ENCODE data around the gene LAMA2.

Gene LAMA2

DNA sequence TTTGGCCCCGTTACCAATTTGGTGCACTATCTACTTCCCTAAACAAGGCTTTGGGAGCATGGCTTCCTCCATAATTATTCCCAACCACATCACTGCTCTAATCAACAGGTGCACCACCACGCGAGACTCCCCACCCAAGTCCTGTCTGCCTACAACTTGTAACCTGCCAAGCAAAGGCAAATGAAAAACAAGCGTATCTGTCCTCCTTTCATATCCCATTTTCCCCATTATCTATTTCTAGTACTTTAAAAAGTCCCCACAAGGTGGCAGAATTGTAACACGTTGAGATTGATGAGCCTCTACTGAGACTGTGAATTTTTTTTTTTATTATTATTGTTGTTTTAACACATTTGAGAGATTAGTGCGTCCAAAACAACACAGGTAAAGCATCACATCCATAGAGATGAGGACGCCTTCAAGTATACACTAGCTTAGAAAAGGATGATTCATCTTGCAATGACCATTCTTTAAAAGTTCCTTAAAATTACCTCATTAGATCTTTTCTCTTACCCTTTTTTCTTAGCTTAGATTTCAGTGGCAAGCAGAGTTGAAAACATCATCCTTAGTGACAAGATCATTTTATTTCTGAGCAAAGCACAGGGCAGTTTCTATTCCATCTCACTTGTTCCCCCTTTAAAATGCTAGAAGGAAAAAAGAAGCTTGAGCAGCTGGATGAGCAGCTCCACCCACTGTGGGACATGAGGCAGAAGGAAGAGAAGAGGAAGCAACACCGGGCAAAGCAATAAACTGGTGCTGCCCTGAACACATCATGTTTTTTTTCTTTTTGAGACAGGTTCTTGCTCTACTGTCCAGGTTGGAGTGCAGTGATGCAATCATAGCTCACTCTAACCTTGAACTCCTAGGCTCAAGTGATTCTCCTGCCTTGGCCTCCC is 616.3 kb downstream of the LAMA2 start:
- Histone ChIP-seq H3F3A (ENCODE audit: low read depth) (no peaks in the 10 kb centered on the region), H3K4me3 (ENCODE audit: low read length, poor library complexity, severe bottlenecking) (no peak overlapping the region), H3K4me1 (ENCODE audit: insufficient read depth, low read length, poor library complexity, severe bottlenecking) (peaks cover 27% of the 10 kb centered on the region), H3K9me3 (ENCODE audit: insufficient read depth, low read depth, low read length) (no peaks in the 10 kb centered on the region), H3K36me3 (ENCODE audit: insufficient read depth, low read length) (no peaks in the 10 kb centered on the region), H3K4me2 (ENCODE audit: low read depth, low read length, poor library complexity, severe bottlenecking) (peak overlapping the region; percentile 55), H3K27me3 (ENCODE audit: insufficient read depth, low read length, poor library complexity, severe bottlenecking) (no peaks in the 10 kb centered on the region), H3K79me2 (ENCODE audit: insufficient read depth, low read length) (no peaks in the 10 kb centered on the region), H4K20me1 (ENCODE audit: insufficient read depth, low read length, poor library complexity, severe bottlenecking) (no peaks in the 10 kb centered on the region), H2AFZ (ENCODE audit: low read length) (peak overlapping the region; percentile 38), H3K9me2 (replicated peaks; ENCODE audit: low read depth, low read length) (no peaks in the 10 kb centered on the region), H3K9ac (ENCODE audit: low read depth, low read length, poor library complexity, severe bottlenecking) (peak overlapping the region; percentile 49)
- TF ChIP-seq, protein P1, sequence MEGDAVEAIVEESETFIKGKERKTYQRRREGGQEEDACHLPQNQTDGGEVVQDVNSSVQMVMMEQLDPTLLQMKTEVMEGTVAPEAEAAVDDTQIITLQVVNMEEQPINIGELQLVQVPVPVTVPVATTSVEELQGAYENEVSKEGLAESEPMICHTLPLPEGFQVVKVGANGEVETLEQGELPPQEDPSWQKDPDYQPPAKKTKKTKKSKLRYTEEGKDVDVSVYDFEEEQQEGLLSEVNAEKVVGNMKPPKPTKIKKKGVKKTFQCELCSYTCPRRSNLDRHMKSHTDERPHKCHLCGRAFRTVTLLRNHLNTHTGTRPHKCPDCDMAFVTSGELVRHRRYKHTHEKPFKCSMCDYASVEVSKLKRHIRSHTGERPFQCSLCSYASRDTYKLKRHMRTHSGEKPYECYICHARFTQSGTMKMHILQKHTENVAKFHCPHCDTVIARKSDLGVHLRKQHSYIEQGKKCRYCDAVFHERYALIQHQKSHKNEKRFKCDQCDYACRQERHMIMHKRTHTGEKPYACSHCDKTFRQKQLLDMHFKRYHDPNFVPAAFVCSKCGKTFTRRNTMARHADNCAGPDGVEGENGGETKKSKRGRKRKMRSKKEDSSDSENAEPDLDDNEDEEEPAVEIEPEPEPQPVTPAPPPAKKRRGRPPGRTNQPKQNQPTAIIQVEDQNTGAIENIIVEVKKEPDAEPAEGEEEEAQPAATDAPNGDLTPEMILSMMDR (conservative IDR thresholded peaks at IDR 0.05; ENCODE audit: low read length) = peak; percentile 76
- TF ChIP-seq EZH2phosphoT487 (IDR thresholded peaks at IDR 0.05; ENCODE audit: borderline replicate concordance) = no peak

DNA sequence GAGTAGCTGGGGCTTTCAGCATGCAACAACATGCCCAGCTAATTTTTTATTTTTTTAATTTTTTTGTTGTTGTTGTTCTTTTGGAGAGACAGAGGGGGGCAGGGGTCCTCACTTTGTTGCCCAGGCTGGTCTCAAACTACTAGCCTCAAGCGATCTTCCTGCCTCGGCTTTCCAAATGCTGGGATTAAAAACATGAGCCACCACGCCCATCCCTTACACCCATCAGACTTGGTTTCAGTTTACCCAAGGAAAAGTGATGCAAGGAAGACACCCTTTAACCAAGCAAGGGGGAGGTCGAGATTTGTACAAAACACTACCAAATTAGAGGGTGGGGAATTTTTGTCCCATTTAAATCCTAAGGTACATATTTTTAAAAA is 616.9 kb downstream of the LAMA2 start:
- Histone ChIP-seq H3K9ac (ENCODE audit: low read depth, low read length, poor library complexity, severe bottlenecking) (peak overlapping the region; percentile 49), H2AFZ (ENCODE audit: low read length) (peak overlapping the region; percentile 38), H3K4me3 (ENCODE audit: low read length, poor library complexity, severe bottlenecking) (no peak overlapping the region), H4K20me1 (ENCODE audit: insufficient read depth, low read length, poor library complexity, severe bottlenecking) (no peaks in the 10 kb centered on the region), H3K36me3 (ENCODE audit: insufficient read depth, low read length) (no peaks in the 10 kb centered on the region), H3K4me2 (ENCODE audit: low read depth, low read length, poor library complexity, severe bottlenecking) (peak overlapping the region; percentile 55), H3K79me2 (ENCODE audit: insufficient read depth, low read length) (no peaks in the 10 kb centered on the region), H3F3A (ENCODE audit: low read depth) (no peaks in the 10 kb centered on the region), H3K9me2 (replicated peaks; ENCODE audit: low read depth, low read length) (no peaks in the 10 kb centered on the region), H3K4me1 (ENCODE audit: insufficient read depth, low read length, poor library complexity, severe bottlenecking) (peaks cover 27% of the 10 kb centered on the region), H3K27me3 (ENCODE audit: insufficient read depth, low read length, poor library complexity, severe bottlenecking) (no peaks in the 10 kb centered on the region), H3K9me3 (ENCODE audit: insufficient read depth, low read depth, low read length) (no peaks in the 10 kb centered on the region)
- TF ChIP-seq EZH2phosphoT487 (IDR thresholded peaks at IDR 0.05; ENCODE audit: borderline replicate concordance) = no peak
- TF ChIP-seq, protein P1 (conservative IDR thresholded peaks at IDR 0.05; ENCODE audit: low read length) = no peak

DNA sequence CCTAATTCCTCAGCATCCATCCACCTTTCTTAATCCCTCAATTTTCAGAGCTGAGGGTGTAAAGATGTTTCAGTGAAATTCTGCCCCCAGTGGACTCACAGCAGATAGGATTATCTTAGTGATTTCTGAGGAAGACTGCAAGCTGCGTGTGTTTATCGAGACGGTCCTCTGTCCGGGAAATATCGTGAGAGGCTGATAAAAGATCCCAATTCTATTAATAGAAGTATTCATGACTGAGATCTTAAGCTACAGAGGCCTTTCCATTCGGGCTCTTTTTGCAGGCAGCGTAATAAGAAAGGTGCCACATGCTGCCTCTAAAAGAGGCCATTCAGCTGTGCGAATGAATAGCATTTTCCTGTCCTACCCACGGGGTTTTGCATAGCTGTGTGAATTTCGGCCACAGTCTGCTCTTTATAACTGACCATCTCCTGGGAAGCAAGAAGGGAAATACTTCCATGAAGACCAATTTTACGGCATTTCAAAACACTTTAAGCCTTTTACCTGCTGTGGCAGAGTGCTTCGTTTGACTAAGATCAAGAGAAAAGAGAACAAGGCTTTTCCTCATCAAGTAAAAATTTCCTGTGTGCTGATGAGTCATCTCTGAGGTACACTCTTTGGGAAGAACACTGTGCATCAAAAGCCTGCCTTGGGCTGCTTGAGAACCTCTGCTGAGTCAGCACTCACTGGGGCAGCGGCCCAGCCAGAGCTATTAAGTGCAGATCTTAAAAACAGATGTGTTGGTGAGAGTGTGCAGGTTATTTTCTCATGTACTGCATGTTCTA is 618.2 kb downstream of the LAMA2 start:
- TF ChIP-seq, protein P1 (conservative IDR thresholded peaks at IDR 0.05; ENCODE audit: low read length) = peak; percentile 68
- no peak for TF ChIP-seq EZH2phosphoT487 (IDR thresholded peaks at IDR 0.05; ENCODE audit: borderline replicate concordance)
- Histone ChIP-seq H3K9me2 (replicated peaks; ENCODE audit: low read depth, low read length) (no peaks in the 10 kb centered on the region), H3K9ac (ENCODE audit: low read depth, low read length, poor library complexity, severe bottlenecking) (peak overlapping the region; percentile 34), H3K9me3 (ENCODE audit: insufficient read depth, low read depth, low read length) (no peaks in the 10 kb centered on the region), H3F3A (ENCODE audit: low read depth) (no peaks in the 10 kb centered on the region), H3K4me2 (ENCODE audit: low read depth, low read length, poor library complexity, severe bottlenecking) (peak overlapping the region; percentile 79), H3K27me3 (ENCODE audit: insufficient read depth, low read length, poor library complexity, severe bottlenecking) (no peaks in the 10 kb centered on the region), H3K36me3 (ENCODE audit: insufficient read depth, low read length) (no peaks in the 10 kb centered on the region), H3K79me2 (ENCODE audit: insufficient read depth, low read length) (no peaks in the 10 kb centered on the region), H4K20me1 (ENCODE audit: insufficient read depth, low read length, poor library complexity, severe bottlenecking) (no peaks in the 10 kb centered on the region), H3K4me3 (ENCODE audit: low read length, poor library complexity, severe bottlenecking) (peak overlapping the region; percentile 65), H2AFZ (ENCODE audit: low read length) (peak overlapping the region; percentile 29; the same call in 1 of the 2 replicates), H3K4me1 (ENCODE audit: insufficient read depth, low read length, poor library complexity, severe bottlenecking) (peaks cover 27% of the 10 kb centered on the region)
